HG03064 (cell line): Measurements from ENCODE around the gene PKNOX2.
"Not testable (repeated sequence)": the region's sequence is repeated elsewhere in the genome, so short reads cannot be mapped to it uniquely, and the experiment has no call there.

ENCODE experiments used
- ATAC-seq: cut with Tn5 transposase; IDR thresholded peaks from one replicate; pipeline ENCODE4 v1.9.1; 2021; ENCODE audit warnings: low read depth; ENCODE audit not compliant: unreplicated experiment

PKNOX2 gene

DNA sequence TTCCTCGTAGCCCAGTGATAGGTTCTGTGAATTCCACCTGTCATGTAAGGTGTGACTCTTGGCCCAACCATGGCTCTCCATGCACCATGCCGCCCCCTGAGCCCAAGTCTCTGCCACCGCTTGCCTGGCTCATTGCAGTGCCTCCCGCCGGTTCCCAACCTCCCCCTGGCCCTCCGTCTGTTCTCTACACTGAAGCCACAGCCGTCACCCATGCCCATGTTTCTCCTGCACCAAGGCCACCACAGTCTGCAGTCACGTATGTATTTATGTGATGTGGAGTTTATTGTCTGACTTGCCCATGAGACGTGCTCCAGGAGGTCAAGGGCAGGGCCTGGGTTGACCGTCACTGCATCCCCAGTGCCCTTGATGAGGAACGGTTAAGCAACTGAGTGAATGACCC lies 35.9 kb downstream of the PKNOX2 start:
- ATAC-seq = no peak

GRCh38 chr11:125201525-125202141 lies 37.1 kb downstream of the PKNOX2 start:
- no peak for ATAC-seq

GRCh38 chr11:125202362-125202880 lies 37.9 kb downstream of the PKNOX2 start:
- ATAC-seq = no peak

DNA sequence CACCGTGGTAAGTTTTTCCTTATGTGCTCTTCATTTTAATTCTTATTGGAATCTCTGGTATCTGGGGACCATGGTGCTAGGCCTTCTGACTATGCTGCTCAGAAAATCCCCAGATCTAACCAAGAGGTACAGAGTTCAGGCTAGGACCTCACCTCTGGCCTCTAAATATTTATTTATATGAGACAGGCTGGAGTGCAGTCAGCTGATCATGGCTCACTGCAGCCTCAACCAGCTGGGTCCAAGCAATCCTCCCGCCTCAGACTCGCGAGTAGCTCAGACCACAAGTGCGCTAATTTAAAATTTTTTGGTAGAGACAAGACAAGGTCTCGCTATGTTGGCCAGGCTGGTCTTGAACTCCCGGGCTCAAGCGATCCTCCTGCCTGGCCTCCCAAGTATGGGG lies 38.4 kb downstream of the PKNOX2 start:
- ATAC-seq = no peak

- ATAC-seq = no peak
These were observed 43.4 kb downstream of the PKNOX2 start for GRCh38 chr11:125207866-125208425.

DNA sequence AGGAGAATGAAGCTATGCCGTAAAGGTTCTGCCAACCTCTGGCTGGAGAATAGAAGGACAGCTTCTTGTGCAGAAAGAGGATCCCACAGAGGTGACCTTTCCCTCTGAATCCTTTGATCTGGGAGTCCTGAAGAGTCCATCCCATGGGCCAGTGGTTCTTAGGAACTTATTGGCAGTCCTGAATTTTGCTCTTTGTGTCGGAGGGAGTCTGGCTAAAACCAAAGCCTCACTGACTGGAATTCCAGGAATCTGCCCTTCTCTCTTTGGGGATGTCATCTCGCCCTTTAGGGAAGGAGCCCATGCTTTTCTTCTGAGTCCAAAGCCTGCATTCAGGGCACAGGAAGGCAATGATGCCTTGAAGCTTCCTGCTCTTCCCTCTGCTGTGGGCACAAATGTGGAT lies 45.5 kb downstream of the PKNOX2 start:
- no peak for ATAC-seq

- no peak for ATAC-seq
These were observed 46.8 kb downstream of the PKNOX2 start for GRCh38 chr11:125211191-125211947.

GRCh38 chr11:125211948-125212340 lies 47.4 kb downstream of the PKNOX2 start:
- no peak for ATAC-seq

- ATAC-seq = no peak
These were observed 50.3 kb downstream of the PKNOX2 start for GRCh38 chr11:125214601-125215565.

GRCh38 chr11:125215976-125216375 lies 51.4 kb downstream of the PKNOX2 start:
- ATAC-seq = no peak

DNA sequence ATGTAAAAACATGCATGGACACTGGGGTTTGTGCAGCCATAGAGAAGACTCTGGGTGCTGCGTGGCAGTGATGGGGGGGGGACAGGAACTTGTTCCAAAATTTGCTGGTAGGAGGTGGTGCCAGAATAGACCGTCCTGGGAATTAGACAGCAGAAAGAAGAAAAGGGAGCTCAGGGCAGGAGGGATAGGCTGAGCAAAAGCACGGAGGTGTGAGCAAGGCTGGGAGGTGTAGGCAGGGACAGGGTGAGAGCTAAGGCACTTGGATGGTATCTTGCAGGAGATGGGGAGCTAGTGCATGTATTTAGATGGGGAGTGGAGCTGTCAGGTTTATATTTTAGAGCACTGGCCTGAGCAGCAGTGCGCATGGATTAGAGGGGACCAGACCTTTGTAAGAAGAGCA lies 53.8 kb downstream of the PKNOX2 start:
- no peak for ATAC-seq

GRCh38 chr11:125221461-125221860 lies 56.9 kb downstream of the PKNOX2 start:
- no peak for ATAC-seq

DNA sequence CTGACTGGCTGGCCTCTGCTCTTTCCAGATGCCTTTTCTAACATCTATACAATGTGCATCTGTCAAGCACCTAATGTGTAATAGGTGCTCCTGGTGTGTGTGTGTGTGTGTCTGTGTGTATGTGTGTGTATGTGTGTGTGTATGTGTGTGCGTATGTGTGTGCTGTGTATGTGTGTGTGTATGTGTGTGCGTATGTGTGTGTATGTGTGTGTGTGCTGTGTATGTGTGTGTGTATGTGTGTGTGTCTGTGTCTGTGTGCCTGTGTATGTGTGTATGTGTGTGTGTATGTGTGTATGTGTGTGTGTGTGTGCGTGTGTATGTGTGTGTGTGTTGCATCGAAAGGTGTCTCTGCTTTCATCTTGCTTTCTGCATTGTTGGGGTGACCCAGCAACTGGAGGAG lies 57.9 kb downstream of the PKNOX2 start:
- no peak for ATAC-seq

- not testable (repeated sequence) for ATAC-seq
These were observed 58.6 kb downstream of the PKNOX2 start for GRCh38 chr11:125223161-125223560.

GRCh38 chr11:125223901-125224361 lies 59.4 kb downstream of the PKNOX2 start:
- no peak for ATAC-seq

GRCh38 chr11:125224391-125225021 lies 60.0 kb downstream of the PKNOX2 start:
- ATAC-seq = no peak

DNA sequence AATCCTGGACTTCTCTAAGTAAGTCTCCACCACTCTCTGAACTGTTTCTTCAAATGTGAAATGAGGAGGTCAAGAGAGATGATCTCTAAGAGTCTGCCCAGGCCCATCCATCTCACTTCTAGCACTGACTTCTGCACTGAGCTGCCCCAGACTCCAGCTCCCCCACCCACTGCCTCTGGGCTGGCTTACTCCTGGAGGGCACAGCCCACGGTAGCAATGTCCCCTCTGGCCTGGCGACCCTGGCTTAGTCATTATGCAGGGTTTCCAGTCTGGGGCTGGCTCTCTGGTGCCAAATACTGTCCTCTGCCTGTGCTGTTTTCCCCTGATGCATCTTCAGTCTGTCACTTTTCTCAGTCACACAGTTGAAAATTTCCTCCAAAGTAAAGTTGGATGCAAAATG lies 60.9 kb downstream of the PKNOX2 start:
- no peak for ATAC-seq

DNA sequence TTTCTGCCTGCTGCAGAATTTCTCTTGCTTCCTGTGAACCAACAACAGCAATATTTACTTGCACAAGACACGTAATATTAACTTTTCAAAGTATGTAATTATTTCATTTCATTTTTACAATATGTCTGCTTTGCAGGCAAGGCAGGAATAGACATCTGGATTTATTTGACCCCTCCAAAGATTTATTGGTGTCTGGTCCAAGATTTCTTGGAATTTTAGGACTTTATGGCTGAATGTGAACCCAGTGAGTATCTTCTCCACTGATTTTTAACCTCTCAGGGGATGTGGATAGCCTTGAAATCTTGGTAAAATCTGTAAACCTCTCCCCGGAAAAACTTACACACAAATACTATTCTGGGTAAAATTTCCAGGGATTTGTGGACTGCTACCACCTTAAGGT lies 61.5 kb downstream of the PKNOX2 start:
- ATAC-seq = no peak

DNA sequence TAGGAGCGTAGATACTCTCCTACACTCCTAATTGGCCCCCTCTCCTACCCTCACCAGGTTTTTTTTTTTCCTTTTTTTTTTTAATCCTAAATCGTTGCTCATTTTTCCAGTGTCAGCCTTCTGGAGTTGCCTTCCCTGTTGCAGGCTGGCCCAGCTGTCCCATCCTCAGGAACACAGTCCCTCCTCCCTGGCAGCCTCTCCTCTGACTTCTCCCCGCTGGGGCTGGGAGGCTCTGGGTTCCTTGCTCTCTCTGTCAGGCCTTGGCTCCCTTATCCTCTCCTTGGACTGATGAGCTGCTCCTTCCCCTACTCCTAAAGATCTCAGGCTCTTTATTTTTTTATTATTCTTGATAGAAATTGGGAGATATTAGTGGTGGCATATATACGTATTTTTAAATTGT lies 62.2 kb downstream of the PKNOX2 start:
- no peak for ATAC-seq

- no peak for ATAC-seq
These were observed 62.6 kb downstream of the PKNOX2 start for GRCh38 chr11:125227151-125227550.
